Measurements from ENCODE around the gene NUDT4. TPM values are rescaled to one million over a fixed set of nuclear protein-coding genes. Genes with fewer than 3 reads are reported as not detected.

Gene NUDT4
- total and polyA plus RNA-seq, 9 of the 15 experiments (the other 6 are each of a cell fraction or from before 2014, with no cell fraction given) = 38.1 to 164 (median 99.2) TPM

DNA sequence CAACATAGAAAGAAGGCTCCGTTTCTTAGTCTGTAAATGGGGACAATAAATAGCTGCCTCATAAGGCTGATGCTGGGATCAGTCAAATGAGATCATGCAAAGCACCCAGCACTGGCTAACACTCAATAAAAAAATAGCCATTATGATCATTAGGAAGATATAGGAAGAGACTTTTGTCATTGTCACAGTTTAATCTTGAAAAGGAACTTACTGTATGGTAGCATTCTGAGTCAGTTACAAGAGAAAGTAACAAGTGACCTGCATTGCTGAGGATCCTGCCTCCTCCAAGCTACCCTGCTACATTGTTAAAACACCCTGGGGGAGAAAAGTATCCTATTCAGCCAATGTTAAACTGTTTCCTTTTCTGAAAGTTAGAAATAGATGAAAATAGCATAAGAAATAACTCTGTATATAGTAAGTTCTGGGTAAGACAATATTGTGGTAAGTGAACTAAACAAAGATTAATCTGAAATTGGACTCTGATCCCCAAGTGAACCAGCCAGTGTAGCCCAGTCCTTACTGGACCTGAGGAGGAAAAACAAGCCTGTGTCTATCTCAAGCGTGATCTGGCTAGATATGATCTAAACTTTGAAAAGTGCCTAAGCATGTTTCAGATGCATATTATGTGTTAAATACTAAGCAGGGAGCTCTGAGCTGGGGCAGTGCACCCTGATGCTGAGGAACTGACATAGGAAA, 3.6 kb upstream of the NUDT4 start (continued):
- TF ChIP-seq CREBBP (IDR thresholded peaks at IDR 0.05; ENCODE audit: low read depth, low read length) = no peak
- no peak for TF ChIP-seq TRIM25 (IDR thresholded peaks at IDR 0.05; ENCODE audit: borderline replicate concordance)
- no peak for TF ChIP-seq TAF1 (IDR thresholded peaks at IDR 0.05; ENCODE audit: control insufficient read depth, extremely low read depth, insufficient read depth, low read length, severe bottlenecking)
- TF ChIP-seq, protein P1, sequence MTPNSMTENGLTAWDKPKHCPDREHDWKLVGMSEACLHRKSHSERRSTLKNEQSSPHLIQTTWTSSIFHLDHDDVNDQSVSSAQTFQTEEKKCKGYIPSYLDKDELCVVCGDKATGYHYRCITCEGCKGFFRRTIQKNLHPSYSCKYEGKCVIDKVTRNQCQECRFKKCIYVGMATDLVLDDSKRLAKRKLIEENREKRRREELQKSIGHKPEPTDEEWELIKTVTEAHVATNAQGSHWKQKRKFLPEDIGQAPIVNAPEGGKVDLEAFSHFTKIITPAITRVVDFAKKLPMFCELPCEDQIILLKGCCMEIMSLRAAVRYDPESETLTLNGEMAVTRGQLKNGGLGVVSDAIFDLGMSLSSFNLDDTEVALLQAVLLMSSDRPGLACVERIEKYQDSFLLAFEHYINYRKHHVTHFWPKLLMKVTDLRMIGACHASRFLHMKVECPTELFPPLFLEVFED (CRISPR knock-in tag; conservative IDR thresholded peaks at IDR 0.05) = no peak
- no peak for TF ChIP-seq TAF7 (tag; IDR thresholded peaks at IDR 0.05)
- TF ChIP-seq, protein P2, sequence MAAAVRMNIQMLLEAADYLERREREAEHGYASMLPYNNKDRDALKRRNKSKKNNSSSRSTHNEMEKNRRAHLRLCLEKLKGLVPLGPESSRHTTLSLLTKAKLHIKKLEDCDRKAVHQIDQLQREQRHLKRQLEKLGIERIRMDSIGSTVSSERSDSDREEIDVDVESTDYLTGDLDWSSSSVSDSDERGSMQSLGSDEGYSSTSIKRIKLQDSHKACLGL (CRISPR knock-in tag; IDR thresholded peaks at IDR 0.05; ENCODE audit: borderline replicate concordance, poor library complexity, severe bottlenecking) = no peak
- peak; percentile 23; the same call in 1 of the 2 replicates for TF ChIP-seq SMARCA4 (IDR thresholded peaks at IDR 0.05)
- no peak for TF ChIP-seq HNRNPL (IDR thresholded peaks at IDR 0.05; ENCODE audit: low read depth, low read length)
- no peak for TF ChIP-seq ARHGAP35 (IDR thresholded peaks at IDR 0.05; ENCODE audit: partially characterized antibody)
- TF ChIP-seq, protein P3, sequence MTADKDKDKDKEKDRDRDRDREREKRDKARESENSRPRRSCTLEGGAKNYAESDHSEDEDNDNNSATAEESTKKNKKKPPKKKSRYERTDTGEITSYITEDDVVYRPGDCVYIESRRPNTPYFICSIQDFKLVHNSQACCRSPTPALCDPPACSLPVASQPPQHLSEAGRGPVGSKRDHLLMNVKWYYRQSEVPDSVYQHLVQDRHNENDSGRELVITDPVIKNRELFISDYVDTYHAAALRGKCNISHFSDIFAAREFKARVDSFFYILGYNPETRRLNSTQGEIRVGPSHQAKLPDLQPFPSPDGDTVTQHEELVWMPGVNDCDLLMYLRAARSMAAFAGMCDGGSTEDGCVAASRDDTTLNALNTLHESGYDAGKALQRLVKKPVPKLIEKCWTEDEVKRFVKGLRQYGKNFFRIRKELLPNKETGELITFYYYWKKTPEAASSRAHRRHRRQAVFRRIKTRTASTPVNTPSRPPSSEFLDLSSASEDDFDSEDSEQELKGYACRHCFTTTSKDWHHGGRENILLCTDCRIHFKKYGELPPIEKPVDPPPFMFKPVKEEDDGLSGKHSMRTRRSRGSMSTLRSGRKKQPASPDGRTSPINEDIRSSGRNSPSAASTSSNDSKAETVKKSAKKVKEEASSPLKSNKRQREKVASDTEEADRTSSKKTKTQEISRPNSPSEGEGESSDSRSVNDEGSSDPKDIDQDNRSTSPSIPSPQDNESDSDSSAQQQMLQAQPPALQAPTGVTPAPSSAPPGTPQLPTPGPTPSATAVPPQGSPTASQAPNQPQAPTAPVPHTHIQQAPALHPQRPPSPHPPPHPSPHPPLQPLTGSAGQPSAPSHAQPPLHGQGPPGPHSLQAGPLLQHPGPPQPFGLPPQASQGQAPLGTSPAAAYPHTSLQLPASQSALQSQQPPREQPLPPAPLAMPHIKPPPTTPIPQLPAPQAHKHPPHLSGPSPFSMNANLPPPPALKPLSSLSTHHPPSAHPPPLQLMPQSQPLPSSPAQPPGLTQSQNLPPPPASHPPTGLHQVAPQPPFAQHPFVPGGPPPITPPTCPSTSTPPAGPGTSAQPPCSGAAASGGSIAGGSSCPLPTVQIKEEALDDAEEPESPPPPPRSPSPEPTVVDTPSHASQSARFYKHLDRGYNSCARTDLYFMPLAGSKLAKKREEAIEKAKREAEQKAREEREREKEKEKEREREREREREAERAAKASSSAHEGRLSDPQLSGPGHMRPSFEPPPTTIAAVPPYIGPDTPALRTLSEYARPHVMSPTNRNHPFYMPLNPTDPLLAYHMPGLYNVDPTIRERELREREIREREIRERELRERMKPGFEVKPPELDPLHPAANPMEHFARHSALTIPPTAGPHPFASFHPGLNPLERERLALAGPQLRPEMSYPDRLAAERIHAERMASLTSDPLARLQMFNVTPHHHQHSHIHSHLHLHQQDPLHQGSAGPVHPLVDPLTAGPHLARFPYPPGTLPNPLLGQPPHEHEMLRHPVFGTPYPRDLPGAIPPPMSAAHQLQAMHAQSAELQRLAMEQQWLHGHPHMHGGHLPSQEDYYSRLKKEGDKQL (CRISPR knock-in tag; IDR thresholded peaks at IDR 0.05; ENCODE audit: borderline replicate concordance) = no peak
- no peak for TF ChIP-seq MED1 (CRISPR knock-in tag; IDR thresholded peaks at IDR 0.05; ENCODE audit: borderline replicate concordance)
- TF ChIP-seq HDAC2 (IDR thresholded peaks at IDR 0.05) = no peak
- TF ChIP-seq ZNF785 (CRISPR knock-in tag; IDR thresholded peaks at IDR 0.05) = no peak
- peak; percentile 84; the same call in 1 of the 2 replicates for TF ChIP-seq BRD4 (IDR thresholded peaks at IDR 0.05)
- TF ChIP-seq MAFF (IDR thresholded peaks at IDR 0.05; ENCODE audit: low read length) = no peak
- TF ChIP-seq, protein P4, sequence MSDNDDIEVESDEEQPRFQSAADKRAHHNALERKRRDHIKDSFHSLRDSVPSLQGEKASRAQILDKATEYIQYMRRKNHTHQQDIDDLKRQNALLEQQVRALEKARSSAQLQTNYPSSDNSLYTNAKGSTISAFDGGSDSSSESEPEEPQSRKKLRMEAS (CRISPR knock-in tag; IDR thresholded peaks at IDR 0.05) = no peak
- no peak for TF ChIP-seq TCF3 (CRISPR knock-in tag; IDR thresholded peaks at IDR 0.05)
